Progenitor cell of endocrine pancreas (in vitro differentiated cells): ENCODE results near the gene UVSSA. TPM values are rescaled to one million over a fixed set of nuclear protein-coding genes. Genes with fewer than 3 reads are reported as not detected.

Source experiments
- DNase-seq: peaks from one replicate; pipeline ENCODE4 v3.0.0; 2021; ENCODE audit warnings: low spot score; ENCODE audit not compliant: unreplicated experiment
- H3K27ac Mint-ChIP-seq: 2 replicates; pipeline ENCODE4 v1.8.0; 2021; ENCODE audit warnings: mild to moderate bottlenecking, moderate library complexity, mixed read lengths
- H3K27me3 Mint-ChIP-seq: 2 replicates; pipeline ENCODE4 v1.8.0; 2021; ENCODE audit warnings: mixed read lengths
- H3K36me3 Mint-ChIP-seq: 2 replicates; pipeline ENCODE4 v1.8.0; 2022; ENCODE audit warnings: mixed read lengths; ENCODE audit not compliant: insufficient read depth
- H3K4me1 Mint-ChIP-seq: 2 replicates; pipeline ENCODE4 v1.8.0; 2021; ENCODE audit warnings: low read depth, mixed read lengths
- H3K4me3 Mint-ChIP-seq: 2 replicates; pipeline ENCODE4 v1.8.0; 2021; ENCODE audit warnings: low read depth, mild to moderate bottlenecking, moderate library complexity, mixed read lengths
- H3K9me3 Mint-ChIP-seq: 2 replicates; pipeline ENCODE4 v1.8.0; 2021; ENCODE audit warnings: low read depth, mixed read lengths
- CTCF ChIP-seq: fragments of 200-600 bp; sonication (generic); IDR thresholded peaks from one replicate; pipeline ENCODE4 v1.5.0; 2021; ENCODE audit warnings: antibody characterized with exemption, mild to moderate bottlenecking; ENCODE audit not compliant: unreplicated experiment
- total RNA-seq: library from RNA; stranded (reverse); gene quantifications from 2 replicates; pipeline ENCODE4 v1.2.1, GENCODE V29; 2021

UVSSA gene
- total RNA-seq, 1 donor from 2014 or later = 32.5 TPM

GRCh38 chr4:1363513-1363912 is 16.5 kb downstream of the UVSSA start:
- Mint-ChIP-seq H3K36me3 (peaks cover 3% of the 10 kb centered on the region), H3K4me1 (no peaks in the 10 kb centered on the region), H3K27ac (no peak overlapping the region)

GRCh38 chr4:1364217-1364616 is 17.2 kb downstream of the UVSSA start:
- no peak for TF ChIP-seq CTCF
- Mint-ChIP-seq H3K27ac (no peak overlapping the region), H3K4me3 (no peak overlapping the region), H3K9me3 (no peaks in the 10 kb centered on the region), H3K4me1 (peaks cover 1% of the 10 kb centered on the region), H3K27me3 (no peaks in the 10 kb centered on the region), H3K36me3 (peaks cover 1% of the 10 kb centered on the region)
- no peak for DNase-seq

More at GRCh38 chr4:1363513-1363912, 16.5 kb downstream of the UVSSA start:
- H3K9me3 Mint-ChIP-seq = no peaks in the 10 kb centered on the region
- TF ChIP-seq CTCF = no peak
- DNase-seq = no peak
- H3K27me3 Mint-ChIP-seq = no peaks in the 10 kb centered on the region
- H3K4me3 Mint-ChIP-seq = no peak overlapping the region

- no peak overlapping the region for H3K4me3 Mint-ChIP-seq
- no peaks in the 10 kb centered on the region for H3K9me3 Mint-ChIP-seq
- no peak overlapping the region for H3K27ac Mint-ChIP-seq
- H3K27me3 Mint-ChIP-seq = no peaks in the 10 kb centered on the region
- H3K36me3 Mint-ChIP-seq = peaks cover 1% of the 10 kb centered on the region
- TF ChIP-seq CTCF = no peak
- no peak for DNase-seq
- peaks cover 6% of the 10 kb centered on the region for H3K4me1 Mint-ChIP-seq
Measured at GRCh38 chr4:1364748-1365147, 17.7 kb downstream of the UVSSA start.

GRCh38 chr4:1365271-1366178 is 18.5 kb downstream of the UVSSA start:
- peaks cover 1% of the 10 kb centered on the region for H3K36me3 Mint-ChIP-seq
- H3K27me3 Mint-ChIP-seq = no peaks in the 10 kb centered on the region
- peak; percentile 10 for TF ChIP-seq CTCF
- peaks cover 11% of the 10 kb centered on the region for H3K4me1 Mint-ChIP-seq
- H3K4me3 Mint-ChIP-seq = no peak overlapping the region
- no peak overlapping the region for H3K27ac Mint-ChIP-seq
- no peaks in the 10 kb centered on the region for H3K9me3 Mint-ChIP-seq
- DNase-seq = no peak

GRCh38 chr4:1366371-1367229 is 19.6 kb downstream of the UVSSA start:
- no peak for TF ChIP-seq CTCF
- Mint-ChIP-seq H3K36me3 (peaks cover 5% of the 10 kb centered on the region), H3K27me3 (no peaks in the 10 kb centered on the region), H3K4me3 (no peak overlapping the region), H3K4me1 (peaks cover 14% of the 10 kb centered on the region), H3K27ac (no peak overlapping the region), H3K9me3 (no peaks in the 10 kb centered on the region)
- no peak for DNase-seq
